HG03521 (cell line): ENCODE results near the gene AP3B1.

Experiments
- ATAC-seq: cut with Tn5 transposase; IDR thresholded peaks from one replicate; pipeline ENCODE4 v1.9.1; 2021; ENCODE audit warnings: mild to moderate bottlenecking, moderate library complexity; ENCODE audit not compliant: unreplicated experiment

AP3B1 gene

GRCh38 chr5:77984587-77984986 lies 309.9 kb downstream of the AP3B1 start:
- no peak for ATAC-seq

GRCh38 chr5:77983482-77984199 lies 310.9 kb downstream of the AP3B1 start:
- ATAC-seq: no peak

GRCh38 chr5:77981820-77982219 lies 312.7 kb downstream of the AP3B1 start:
- ATAC-seq: no peak

GRCh38 chr5:77974576-77974975 lies 319.9 kb downstream of the AP3B1 start:
- no peak for ATAC-seq

- no peak for ATAC-seq
Measured at GRCh38 chr5:77973253-77973609, 321.3 kb downstream of the AP3B1 start.

- peak; percentile 58 for ATAC-seq
Measured at GRCh38 chr5:77972469-77973252, 321.8 kb downstream of the AP3B1 start.

GRCh38 chr5:77971776-77972468 lies 322.6 kb downstream of the AP3B1 start:
- ATAC-seq: no peak

GRCh38 chr5:77970891-77971290 lies 323.6 kb downstream of the AP3B1 start:
- no peak for ATAC-seq

GRCh38 chr5:77963795-77964194 lies 330.7 kb downstream of the AP3B1 start:
- no peak for ATAC-seq

- no peak for ATAC-seq
Measured at GRCh38 chr5:77960863-77961396, 333.6 kb downstream of the AP3B1 start.

- ATAC-seq: no peak
Measured at GRCh38 chr5:77960305-77960704, 334.2 kb downstream of the AP3B1 start.

GRCh38 chr5:77958642-77959330 lies 335.7 kb downstream of the AP3B1 start:
- no peak for ATAC-seq

GRCh38 chr5:77957931-77958521 lies 336.5 kb downstream of the AP3B1 start:
- ATAC-seq: no peak

- ATAC-seq: no peak
Measured at GRCh38 chr5:77957516-77957915, 337.0 kb downstream of the AP3B1 start.

- ATAC-seq: no peak
Measured at GRCh38 chr5:77957081-77957480, 337.4 kb downstream of the AP3B1 start.

GRCh38 chr5:77955577-77955976 lies 338.9 kb downstream of the AP3B1 start:
- no peak for ATAC-seq

- no peak for ATAC-seq
Measured at GRCh38 chr5:77953374-77953773, 341.1 kb downstream of the AP3B1 start.

GRCh38 chr5:77952636-77953212 lies 341.8 kb downstream of the AP3B1 start:
- ATAC-seq: no peak
